ENCODE data around the gene RFTN1. TPM values are rescaled to one million over a fixed set of nuclear protein-coding genes. Genes with fewer than 3 reads are reported as not detected.

RFTN1 gene
- total RNA-seq, 3 donors from 2014 or later (not counting 1 experiment from before 2014, with no cell fraction given): 112 to 135 (median 115) TPM

GRCh38 chr3:16515885-16516420, 2.5 kb upstream of the RFTN1 start:
- Mint-ChIP-seq H3K4me3 (peak overlapping the region; percentile 97), H3K36me3 (no peaks in the 10 kb centered on the region), H3K9me3 (no peaks in the 10 kb centered on the region), H3K27ac (peak overlapping the region; percentile 91 to 97), H3K27me3 (ENCODE audit: low read depth in 2 of 2) (no peaks in the 10 kb centered on the region), H3K4me1 (peaks cover 77 to 85% of the 10 kb centered on the region in 2 donors)
- Histone ChIP-seq H3K4me3 (ENCODE audit: low read length) (no peak overlapping the region), H3K9me3 (ENCODE audit: control insufficient read depth, insufficient read depth, low read length) (no peaks in the 10 kb centered on the region), H3K27me3 (ENCODE audit: control insufficient read depth, insufficient read depth, low read length) (no peaks in the 10 kb centered on the region), H3K36me3 (ENCODE audit: control insufficient read depth, insufficient read depth, low read length) (no peaks in the 10 kb centered on the region), H3K4me1 (ENCODE audit: control insufficient read depth, insufficient read depth, low read length) (peaks cover 58% of the 10 kb centered on the region), H3K27ac (ENCODE audit: low read length) (peak overlapping the region; percentile 80)
- no peak for TF ChIP-seq CTCF (IDR thresholded peaks at IDR 0.05)
- WGBS (ENCODE audit: insufficient coverage): 36% methylated on average over 8 of the region's 11 CpGs
- ATAC-seq (peak; percentile 60 to 70 (median 61)), DNase-seq (peak; percentile 50 to 53)
- intact Hi-C loops (cut with micrococcal nuclease): loop anchor here (1.0 to 10.0 kb wide), 5 partner anchors 27 to 639 kb away; no protein-coding TSS in a partner anchor

GRCh38 chr3:16514755-16515353, 1.4 kb upstream of the RFTN1 start:
- DNase-seq: no peak
- Histone ChIP-seq H3K27me3 (ENCODE audit: control insufficient read depth, insufficient read depth, low read length) (no peaks in the 10 kb centered on the region), H3K27ac (ENCODE audit: low read length) (peak overlapping the region; percentile 80), H3K9me3 (ENCODE audit: control insufficient read depth, insufficient read depth, low read length) (no peaks in the 10 kb centered on the region), H3K36me3 (ENCODE audit: control insufficient read depth, insufficient read depth, low read length) (no peaks in the 10 kb centered on the region), H3K4me1 (ENCODE audit: control insufficient read depth, insufficient read depth, low read length) (peaks cover 60% of the 10 kb centered on the region), H3K4me3 (ENCODE audit: low read length) (no peak overlapping the region)
- no peaks in the 10 kb centered on the region for H3K36me3 Mint-ChIP-seq
- ATAC-seq: no peak
- no peaks in the 10 kb centered on the region for H3K27me3 Mint-ChIP-seq (ENCODE audit: low read depth in 2 of 2)
- WGBS (ENCODE audit: insufficient coverage): 60% methylated on average over 5 of the region's 5 CpGs
- peak overlapping the region; percentile 91 to 97 for H3K27ac Mint-ChIP-seq
- H3K9me3 Mint-ChIP-seq: no peaks in the 10 kb centered on the region
- H3K4me1 Mint-ChIP-seq: peaks cover 72 to 85% of the 10 kb centered on the region in 2 donors
- H3K4me3 Mint-ChIP-seq: peak overlapping the region; percentile 97
- no peak for TF ChIP-seq CTCF (IDR thresholded peaks at IDR 0.05)
- intact Hi-C loops (cut with micrococcal nuclease): loop anchor here (5.0 to 10.0 kb wide), 3 partner anchors 38 to 640 kb away; no protein-coding TSS in a partner anchor

- no peaks in the 10 kb centered on the region for H3K36me3 ChIP-seq (ENCODE audit: control insufficient read depth, insufficient read depth, low read length)
- no peaks in the 10 kb centered on the region for H3K9me3 Mint-ChIP-seq
- no peaks in the 10 kb centered on the region for H3K36me3 Mint-ChIP-seq
- intact Hi-C loops (cut with micrococcal nuclease): loop anchor here (5.0 to 10.0 kb wide), 3 partner anchors 37 to 641 kb away; no protein-coding TSS in a partner anchor
- H3K27me3 ChIP-seq (ENCODE audit: control insufficient read depth, insufficient read depth, low read length): no peaks in the 10 kb centered on the region
- H3K27ac ChIP-seq (ENCODE audit: low read length): peak overlapping the region; percentile 80
- peaks cover 67 to 80% of the 10 kb centered on the region in 2 donors for H3K4me1 Mint-ChIP-seq
- H3K4me1 ChIP-seq (ENCODE audit: control insufficient read depth, insufficient read depth, low read length): peaks cover 65% of the 10 kb centered on the region
- H3K9me3 ChIP-seq (ENCODE audit: control insufficient read depth, insufficient read depth, low read length): no peaks in the 10 kb centered on the region
- H3K4me3 Mint-ChIP-seq: peak overlapping the region; percentile 97
- TF ChIP-seq CTCF (IDR thresholded peaks at IDR 0.05): no peak
- H3K27me3 Mint-ChIP-seq (ENCODE audit: low read depth in 2 of 2): no peaks in the 10 kb centered on the region
- no peak for ATAC-seq
- 50% methylated on average over 7 of the region's 9 CpGs for WGBS (ENCODE audit: insufficient coverage)
- H3K27ac Mint-ChIP-seq: peak overlapping the region; percentile 91 to 97
- no peak for DNase-seq
- H3K4me3 ChIP-seq (ENCODE audit: low read length): peak overlapping the region; percentile 70
Measured at GRCh38 chr3:16514021-16514700, 662 bp upstream of the RFTN1 start.
